PC-9 (cell line): ENCODE data around the gene LRGUK. TPM values are rescaled to one million over a fixed set of nuclear protein-coding genes. Genes with fewer than 3 reads are reported as not detected.

Experiments used
- BruUV-seq: library from RNA; stranded (reverse); fragments of 400-500 nt; replicated peaks from 2 replicates; lab custom pipeline; 2021; lab: Mats Ljungman, UMichigan
- CTCF ChIA-PET: fragments of 300-600 bp; sonication (Branson Sonifier 250); formaldehyde crosslinking; loops from one replicate; lab custom pipeline; 2022; ENCODE audit warnings: antibody characterized with exemption; lab: Charles Lee
- POLR2A ChIA-PET: fragments of 300-600 bp; sonication (Branson Sonifier 250); formaldehyde crosslinking; loops from one replicate; lab custom pipeline; 2022; ENCODE audit warnings: antibody characterized with exemption; ENCODE audit not compliant: unreplicated experiment; lab: Charles Lee
- DNase-seq, 2 experiments: peaks; one replicate each; pipeline versions ENCODE4 v3.0.0 to v3.0.0-alpha.2; 2015 to 2022; ENCODE audit warnings: mixed read lengths in 1 of 2
- H2AFZ ChIP-seq: fragments of 200-600 bp; sonication (generic); 2 replicates; pipeline ENCODE4 v1.8.1; 2017; ENCODE audit warnings: antibody characterized with exemption
- H3F3A ChIP-seq: fragments of 200-600 bp; sonication (generic); 2 replicates; pipeline ENCODE4 v1.8.1; 2017; ENCODE audit warnings: antibody characterized with exemption, mild to moderate bottlenecking, low read depth; ENCODE audit not compliant: insufficient read depth
- H3K27ac ChIP-seq: fragments of 200-600 bp; sonication (generic); 2 replicates; pipeline ENCODE4 v1.6.1; 2016; ENCODE audit warnings: mixed run types
- H3K27me3 ChIP-seq: fragments of 200-600 bp; sonication (generic); 2 replicates; pipeline ENCODE4 v1.6.1; 2016; ENCODE audit warnings: low read depth, mixed run types; ENCODE audit not compliant: insufficient read depth
- H3K36me3 ChIP-seq: fragments of 200-600 bp; sonication (generic); 2 replicates; pipeline ENCODE4 v1.6.1; 2016; ENCODE audit warnings: low read depth, mixed run types
- H3K4me1 ChIP-seq: fragments of 200-600 bp; sonication (generic); replicated peaks from 2 replicates; pipeline ENCODE4 v1.6.1; 2016; ENCODE audit warnings: mixed run types; ENCODE audit not compliant: insufficient read depth
- H3K4me2 ChIP-seq: fragments of 200-600 bp; sonication (generic); 2 replicates; pipeline ENCODE4 v1.6.1; 2017; ENCODE audit warnings: mixed run types
- H3K4me3 ChIP-seq: fragments of 200-600 bp; sonication (generic); 2 replicates; pipeline ENCODE4 v1.6.1; 2016; ENCODE audit warnings: mixed run types
- H3K79me2 ChIP-seq: fragments of 200-600 bp; sonication (generic); 2 replicates; pipeline ENCODE4 v1.6.1; 2017; ENCODE audit warnings: low read depth, mixed run types
- H3K9me2 ChIP-seq: fragments of 200-600 bp; sonication (generic); 2 replicates; pipeline ENCODE4 v1.8.1; 2017; ENCODE audit warnings: mild to moderate bottlenecking; ENCODE audit not compliant: insufficient read depth
- H3K9me3 ChIP-seq: fragments of 200-600 bp; sonication (generic); 2 replicates; pipeline ENCODE4 v1.8.1; 2016; ENCODE audit warnings: low read depth; ENCODE audit not compliant: insufficient read depth
- H4K20me1 ChIP-seq: fragments of 200-600 bp; sonication (generic); 2 replicates; pipeline ENCODE4 v1.8.1; 2017; ENCODE audit not compliant: insufficient read depth
- EZH2 ChIP-seq: fragments of 200-600 bp; sonication (generic); IDR thresholded peaks from 2 replicates; pipeline ENCODE4 v1.8.0; 2017; ENCODE audit warnings: antibody characterized with exemption, low read depth
- intact Hi-C: fragments of 100-400 bp; cut with micrococcal nuclease; formaldehyde crosslinking; loops from one replicate; pipeline ENCODE4 v1.10.0; 2022; ENCODE audit not compliant: unreplicated experiment
- total RNA-seq: library from RNA; stranded (reverse); gene quantifications from 2 replicates; pipeline ENCODE4 v1.2.3, GENCODE V29; 2021
- TF ChIP-seq, protein P1 (sequence below): fragments of 200-600 bp; sonication (generic); conservative IDR thresholded peaks from 2 replicates; pipeline ENCODE4 v1.6.1; 2017; ENCODE audit warnings: mixed run types, antibody characterized with exemption, mild to moderate bottlenecking, moderate library complexity

LRGUK gene
- total RNA-seq, 1 experiment from 2014 or later: 2.3 TPM

- POLR2A ChIA-PET: no interaction called here
- no peak overlapping the region for H3K4me3 ChIP-seq
- intact Hi-C loops: no loop called here
- no peaks in the 10 kb centered on the region for H3K79me2 ChIP-seq
- no TSS peak for BruUV-seq
- no peak overlapping the region for H2AFZ ChIP-seq
- H3K27me3 ChIP-seq: no peaks in the 10 kb centered on the region
- no peak for DNase-seq
- no peaks in the 10 kb centered on the region for H3K9me2 ChIP-seq
- H3K4me2 ChIP-seq: no peak overlapping the region
- no peak overlapping the region for H3K27ac ChIP-seq
- TF ChIP-seq, protein P1, sequence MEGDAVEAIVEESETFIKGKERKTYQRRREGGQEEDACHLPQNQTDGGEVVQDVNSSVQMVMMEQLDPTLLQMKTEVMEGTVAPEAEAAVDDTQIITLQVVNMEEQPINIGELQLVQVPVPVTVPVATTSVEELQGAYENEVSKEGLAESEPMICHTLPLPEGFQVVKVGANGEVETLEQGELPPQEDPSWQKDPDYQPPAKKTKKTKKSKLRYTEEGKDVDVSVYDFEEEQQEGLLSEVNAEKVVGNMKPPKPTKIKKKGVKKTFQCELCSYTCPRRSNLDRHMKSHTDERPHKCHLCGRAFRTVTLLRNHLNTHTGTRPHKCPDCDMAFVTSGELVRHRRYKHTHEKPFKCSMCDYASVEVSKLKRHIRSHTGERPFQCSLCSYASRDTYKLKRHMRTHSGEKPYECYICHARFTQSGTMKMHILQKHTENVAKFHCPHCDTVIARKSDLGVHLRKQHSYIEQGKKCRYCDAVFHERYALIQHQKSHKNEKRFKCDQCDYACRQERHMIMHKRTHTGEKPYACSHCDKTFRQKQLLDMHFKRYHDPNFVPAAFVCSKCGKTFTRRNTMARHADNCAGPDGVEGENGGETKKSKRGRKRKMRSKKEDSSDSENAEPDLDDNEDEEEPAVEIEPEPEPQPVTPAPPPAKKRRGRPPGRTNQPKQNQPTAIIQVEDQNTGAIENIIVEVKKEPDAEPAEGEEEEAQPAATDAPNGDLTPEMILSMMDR: no peak
- no peak for TF ChIP-seq EZH2
- no peaks in the 10 kb centered on the region for H3K9me3 ChIP-seq
- H3F3A ChIP-seq: peaks cover 14% of the 10 kb centered on the region
- H4K20me1 ChIP-seq: no peaks in the 10 kb centered on the region
- CTCF ChIA-PET: no interaction called here
- peaks cover 16% of the 10 kb centered on the region for H3K4me1 ChIP-seq
- H3K36me3 ChIP-seq: no peaks in the 10 kb centered on the region
These were observed 48.9 kb downstream of the LRGUK start for GRCh38 chr7:134176037-134176350.

DNA sequence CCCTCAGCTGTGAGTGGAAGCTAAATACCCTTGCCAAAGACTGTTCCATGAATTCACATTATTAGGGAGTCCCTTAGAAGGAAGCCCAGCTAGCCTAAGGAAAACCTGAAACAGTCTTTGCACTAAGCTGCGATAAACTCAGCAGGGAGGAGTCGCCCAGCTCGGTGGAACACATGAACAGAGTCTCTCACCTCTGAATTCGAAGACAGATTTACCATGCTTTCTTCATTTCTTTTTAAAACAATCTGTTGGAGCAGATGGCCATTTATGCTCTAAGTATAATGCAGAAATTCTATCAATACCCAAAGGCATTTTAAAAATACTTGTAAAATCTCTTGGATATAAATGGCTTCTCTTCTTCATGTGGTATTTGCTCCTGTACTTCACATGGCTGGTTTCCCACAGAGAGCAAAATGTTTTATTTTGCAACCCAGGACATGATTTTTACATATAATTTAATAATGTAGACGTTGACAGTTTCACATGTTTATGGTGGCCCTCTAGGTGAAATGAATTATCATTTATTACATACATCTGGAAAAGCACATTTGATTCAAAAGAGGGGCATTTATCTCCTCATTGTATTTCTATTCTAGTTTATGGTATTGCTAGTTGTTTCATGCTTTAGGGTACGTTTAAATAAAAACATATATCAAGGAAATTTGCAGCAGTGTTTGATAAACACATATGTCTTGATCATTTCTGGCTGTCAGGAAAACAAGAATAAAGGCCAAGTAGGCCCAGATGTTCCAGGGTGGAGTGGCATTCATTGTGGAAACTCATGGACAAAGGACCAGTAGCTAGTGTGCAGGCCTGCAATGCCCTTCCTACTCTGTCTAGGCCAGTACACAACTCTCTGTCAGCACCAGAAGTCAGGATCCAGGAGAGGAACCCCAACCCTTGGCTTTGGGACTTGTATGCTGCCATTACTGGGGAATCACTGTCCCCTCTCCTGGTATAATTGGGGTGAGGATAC lies 52.2 kb downstream of the LRGUK start:
- Histone ChIP-seq H3K27me3 (no peaks in the 10 kb centered on the region), H3K79me2 (no peaks in the 10 kb centered on the region), H3K9me3 (no peaks in the 10 kb centered on the region), H3K9me2 (no peaks in the 10 kb centered on the region), H4K20me1 (no peaks in the 10 kb centered on the region), H3K36me3 (no peaks in the 10 kb centered on the region), H3K4me3 (no peak overlapping the region), H3K4me1 (peaks cover 13% of the 10 kb centered on the region), H2AFZ (no peak overlapping the region), H3K27ac (no peak overlapping the region), H3K4me2 (no peak overlapping the region), H3F3A (peaks cover 11% of the 10 kb centered on the region)
- BruUV-seq: no TSS peak
- no peak for DNase-seq
- intact Hi-C loops: no loop called here
- TF ChIP-seq, protein P1: no peak
- no peak for TF ChIP-seq EZH2
- ChIA-PET CTCF (no interaction called here), POLR2A (interaction anchor here (0.6 kb wide), 1 partner anchor 14 kb away, joined by 3 read pairs; no protein-coding TSS in a partner anchor)

DNA sequence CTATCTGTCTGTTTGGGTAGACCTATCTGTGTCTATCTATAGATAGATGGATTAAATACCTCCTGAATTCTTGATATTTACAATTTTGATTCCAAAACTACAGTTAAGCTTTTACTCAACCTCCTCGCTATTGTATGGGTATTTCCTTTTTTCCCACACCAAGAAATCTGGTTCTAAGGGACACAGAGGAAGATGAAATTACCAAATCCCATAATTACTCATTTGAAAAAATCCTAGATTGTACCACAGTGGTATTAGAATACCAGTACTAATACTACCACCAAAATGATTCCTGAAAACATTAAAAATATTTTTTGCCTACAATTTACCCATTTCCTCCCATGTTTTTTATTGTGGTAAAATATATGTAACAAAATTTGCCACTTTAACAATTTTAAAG lies 53.2 kb downstream of the LRGUK start:
- ChIA-PET POLR2A (no interaction called here), CTCF (no interaction called here)
- BruUV-seq: no TSS peak
- H3F3A ChIP-seq: peaks cover 2% of the 10 kb centered on the region; the same call in 1 of the 2 replicates
- H3K27ac ChIP-seq: no peak overlapping the region
- no peak overlapping the region for H2AFZ ChIP-seq
- no peaks in the 10 kb centered on the region for H4K20me1 ChIP-seq
- no peaks in the 10 kb centered on the region for H3K79me2 ChIP-seq
- intact Hi-C loops: no loop called here
- TF ChIP-seq, protein P1: no peak
- TF ChIP-seq EZH2: no peak
- H3K27me3 ChIP-seq: no peaks in the 10 kb centered on the region
- H3K4me2 ChIP-seq: no peak overlapping the region
- no peaks in the 10 kb centered on the region for H3K9me2 ChIP-seq
- H3K36me3 ChIP-seq: no peaks in the 10 kb centered on the region
- peaks cover 3% of the 10 kb centered on the region for H3K4me1 ChIP-seq
- no peaks in the 10 kb centered on the region for H3K9me3 ChIP-seq
- DNase-seq: no peak
- no peak overlapping the region for H3K4me3 ChIP-seq
